Hypothalamus (tissue), 51 donors: Measurements from ENCODE around the gene DIP2C.
A peak's percentile ranks its signal among the peaks of the same experiment; 100 is the strongest.
"Not testable (repeated sequence)": the region's sequence is repeated elsewhere in the genome, so short reads cannot be mapped to it uniquely, and the experiment has no call there.

Experiments used
- DNase-seq, 51 donors: peaks; one replicate each; lab custom pipeline; 2025; lab: John Stamatoyannopoulos, UW

DIP2C gene

DNA sequence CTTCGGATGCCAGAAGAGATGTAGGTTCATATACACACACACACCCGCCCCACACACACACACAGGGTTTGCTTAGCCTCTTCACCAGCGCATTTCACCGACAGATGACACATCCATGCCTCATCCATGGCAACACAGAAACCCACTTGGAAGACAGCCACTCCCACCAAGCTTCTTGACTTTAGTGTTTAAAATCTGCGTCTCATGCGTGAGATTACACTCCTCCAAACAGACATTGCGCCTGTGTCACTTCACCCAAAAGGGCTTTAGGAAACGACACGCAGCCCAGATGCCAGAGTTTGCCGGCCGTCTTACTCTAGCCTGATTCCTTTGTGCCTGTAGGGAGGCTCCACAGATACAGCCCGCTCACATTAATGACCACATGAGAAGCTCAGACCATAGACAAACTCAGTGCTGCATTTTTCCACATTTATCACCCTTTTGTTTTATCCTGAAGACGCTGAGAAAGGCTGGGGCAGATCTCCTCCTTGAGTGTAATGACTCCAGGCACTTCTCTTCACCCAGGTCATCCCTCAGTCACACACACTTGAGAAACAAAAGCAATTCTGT is 73.8 kb downstream of the DIP2C start:
- DNase-seq: peak in 4 of 51 donors; percentile 20 to 76 (median 63)

DNA sequence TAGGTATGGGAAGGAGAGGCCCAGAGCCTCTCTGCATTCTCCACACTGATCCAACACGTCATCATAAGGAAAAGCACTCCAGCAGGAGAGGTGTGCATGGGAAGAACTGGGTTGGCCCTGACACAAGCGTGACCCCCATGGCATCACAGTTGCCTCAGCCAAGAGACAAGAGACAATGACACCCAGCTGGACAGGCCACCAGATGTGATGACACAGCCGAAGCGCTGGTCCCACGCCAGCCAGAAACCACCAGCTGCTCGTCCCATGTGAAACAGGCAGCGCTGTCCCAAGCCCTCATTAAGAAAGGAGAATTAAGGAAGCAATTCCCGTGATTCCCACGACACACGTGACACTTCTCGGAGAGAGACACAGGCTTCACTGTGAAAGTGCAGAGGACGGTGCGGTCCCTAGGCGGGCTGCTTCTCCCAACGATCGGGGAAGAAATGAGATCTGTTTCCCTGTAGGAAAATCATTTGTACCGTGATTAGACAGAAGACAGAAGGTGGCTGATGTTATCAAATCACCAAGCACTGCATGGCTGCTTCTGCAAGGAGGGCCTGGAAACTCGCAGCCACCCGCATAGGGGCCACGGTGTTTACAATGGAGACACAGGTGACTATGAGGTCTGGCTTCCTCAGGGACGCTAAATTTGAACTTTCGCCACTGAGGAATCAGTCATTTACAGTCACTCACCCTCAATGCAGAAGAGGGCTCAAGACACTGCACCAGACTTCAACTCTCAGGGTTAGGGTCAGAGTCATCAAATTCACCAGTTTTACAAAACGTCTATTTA is 74.5 kb downstream of the DIP2C start:
- peak in 43 of 51 donors; percentile 22 to 93 (median 77) for DNase-seq

DNA sequence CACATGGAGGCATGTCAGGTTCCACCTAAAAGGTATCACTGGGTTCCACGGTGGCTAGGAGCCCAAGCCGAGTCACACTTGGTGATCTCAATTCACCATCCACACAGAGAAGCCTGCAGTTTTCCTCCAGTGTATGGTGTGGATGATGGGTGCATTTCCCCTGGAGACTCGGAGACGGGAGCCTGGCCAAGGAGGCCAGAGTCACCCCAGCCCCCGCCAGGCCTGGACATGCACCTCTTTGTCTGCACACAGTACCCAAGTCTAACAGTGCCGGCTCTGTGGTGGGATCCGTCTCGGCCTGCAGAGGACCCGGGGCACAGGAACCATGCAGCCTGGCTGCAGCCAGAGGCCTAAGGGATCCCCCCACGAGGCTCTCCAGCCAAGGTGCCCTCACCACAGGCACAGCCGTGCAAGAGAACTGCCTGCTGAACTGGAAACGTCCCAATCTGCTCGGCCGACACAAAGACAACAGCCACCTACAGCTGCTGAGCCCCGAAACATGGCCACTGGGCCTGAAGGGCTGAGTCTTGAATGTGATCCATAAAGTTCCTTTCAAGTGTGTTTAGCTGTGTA is 75.2 kb downstream of the DIP2C start:
- DNase-seq: peak in 20 of 51 donors; percentile 27 to 84 (median 53)

DNA sequence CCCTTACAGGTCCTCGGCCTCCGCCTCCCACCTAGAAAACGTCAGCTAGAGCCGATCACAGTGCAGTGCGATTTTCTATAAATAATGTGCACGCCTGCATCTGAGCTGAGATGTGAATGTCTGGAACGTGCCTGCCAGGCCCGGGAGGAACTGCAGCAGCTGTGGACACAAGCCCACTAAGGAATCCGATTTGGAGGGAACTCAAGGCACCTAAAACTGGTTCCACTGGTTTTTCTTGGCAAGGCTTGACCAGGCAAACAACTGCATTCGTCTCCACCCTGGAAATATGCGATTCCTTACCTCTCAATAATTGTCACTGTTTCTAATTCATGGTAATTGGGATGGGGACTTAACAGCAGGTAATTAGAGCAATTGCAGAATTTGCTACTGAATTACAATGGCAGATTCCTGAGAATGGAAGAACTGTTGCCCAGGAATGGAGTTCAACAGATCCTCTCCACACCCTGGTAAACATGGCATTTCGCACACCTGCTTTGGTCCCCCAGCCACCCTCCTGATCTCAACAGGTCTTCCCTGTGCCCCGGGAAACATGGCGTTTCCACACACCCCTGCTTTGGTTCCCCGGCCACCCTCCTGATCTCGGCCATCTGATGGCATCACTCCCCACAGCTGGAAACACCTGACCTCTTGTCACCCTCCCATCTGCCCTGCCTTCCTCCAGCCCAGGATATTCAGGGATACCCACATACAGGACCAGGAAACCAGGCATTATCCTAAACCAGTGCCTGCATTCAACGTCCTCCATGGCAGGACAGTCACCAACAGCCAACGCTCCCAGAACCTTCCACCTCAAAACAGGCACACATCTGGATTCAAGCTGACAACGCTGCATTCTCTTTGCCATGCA is 76.0 kb downstream of the DIP2C start:
- DNase-seq: no peak

DNA sequence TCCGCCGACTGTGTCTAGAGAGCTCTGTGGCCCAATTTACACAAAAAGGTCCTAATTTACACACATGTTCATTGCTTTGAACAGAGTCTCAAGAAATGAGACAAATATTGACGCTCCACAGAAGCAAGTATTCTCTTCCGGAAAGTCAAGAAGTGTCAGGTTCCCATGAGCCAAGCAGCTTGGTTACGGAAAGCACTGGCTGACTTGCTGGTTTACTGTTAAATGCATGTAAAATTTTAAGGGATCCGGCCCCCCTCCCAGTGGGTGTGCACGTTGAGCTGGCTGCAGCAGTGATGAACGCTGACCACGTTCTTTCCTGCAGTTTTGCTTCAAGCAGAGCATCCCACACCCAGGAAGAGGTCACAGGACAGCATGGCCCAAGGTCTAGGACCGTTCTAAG is 76.8 kb downstream of the DIP2C start:
- no peak for DNase-seq

DNA sequence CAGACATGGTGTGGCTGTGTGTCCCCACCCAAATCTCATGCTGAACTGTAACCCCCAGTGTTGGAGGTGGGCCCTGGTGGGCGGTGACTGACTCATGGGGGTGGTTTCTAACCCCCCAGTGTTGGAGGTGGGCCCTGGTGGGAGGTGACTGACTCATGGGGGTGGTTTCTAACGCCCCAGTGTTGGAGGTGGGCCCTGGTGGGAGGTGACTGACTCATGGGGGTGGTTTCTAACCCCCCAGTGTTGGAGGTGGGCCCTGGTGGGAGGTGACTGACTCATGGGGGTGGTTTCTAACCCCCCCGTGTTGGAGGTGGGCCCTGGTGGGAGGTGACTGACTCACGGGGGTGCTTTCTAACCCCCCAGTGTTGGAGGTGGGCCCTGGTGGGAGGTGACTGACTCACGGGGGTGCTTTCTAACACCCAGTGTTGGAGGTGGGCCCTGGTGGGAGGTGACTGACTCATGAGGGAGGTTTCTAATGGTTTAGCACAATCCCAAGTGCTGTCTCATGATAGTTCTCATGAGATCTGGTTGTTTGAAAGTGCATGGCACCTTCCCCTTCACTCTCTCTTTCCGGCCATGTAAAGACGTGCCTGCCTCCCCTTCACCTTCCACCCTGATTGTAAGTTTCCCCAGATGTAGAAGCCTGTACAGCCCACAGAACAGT is 78.7 kb downstream of the DIP2C start:
- not testable (repeated sequence) for DNase-seq

DNA sequence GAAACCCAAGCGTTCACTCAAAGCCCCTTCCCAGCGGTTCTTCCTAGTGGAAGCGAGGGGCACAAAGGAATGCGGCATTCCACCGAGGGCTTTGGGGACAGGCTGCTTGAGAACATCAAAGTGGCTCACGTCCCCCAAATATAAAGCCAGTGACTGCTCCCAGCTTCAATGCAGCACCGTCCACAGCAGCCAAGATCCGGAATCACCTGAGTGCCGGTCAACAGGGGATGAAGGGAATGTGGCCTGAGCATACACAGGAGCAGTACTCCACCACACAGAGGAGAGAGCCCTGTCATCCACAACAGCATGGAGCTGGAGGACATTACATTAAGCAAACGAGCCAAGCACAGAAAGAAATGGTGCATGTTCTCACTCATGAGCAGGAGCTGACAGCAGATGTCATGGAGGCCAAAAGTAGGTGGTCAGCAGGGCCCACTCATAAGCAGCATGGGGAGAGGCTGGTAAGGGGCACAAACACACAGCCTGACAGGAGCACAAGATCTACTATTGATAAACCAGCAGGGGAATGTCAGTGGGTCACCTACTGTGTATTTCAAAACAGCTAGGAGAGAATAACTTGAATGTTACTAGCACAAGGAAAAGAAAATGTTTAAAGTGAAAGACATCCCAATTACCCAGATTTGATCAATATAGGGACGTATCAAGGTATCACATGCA is 79.5 kb downstream of the DIP2C start:
- no peak for DNase-seq

DNA sequence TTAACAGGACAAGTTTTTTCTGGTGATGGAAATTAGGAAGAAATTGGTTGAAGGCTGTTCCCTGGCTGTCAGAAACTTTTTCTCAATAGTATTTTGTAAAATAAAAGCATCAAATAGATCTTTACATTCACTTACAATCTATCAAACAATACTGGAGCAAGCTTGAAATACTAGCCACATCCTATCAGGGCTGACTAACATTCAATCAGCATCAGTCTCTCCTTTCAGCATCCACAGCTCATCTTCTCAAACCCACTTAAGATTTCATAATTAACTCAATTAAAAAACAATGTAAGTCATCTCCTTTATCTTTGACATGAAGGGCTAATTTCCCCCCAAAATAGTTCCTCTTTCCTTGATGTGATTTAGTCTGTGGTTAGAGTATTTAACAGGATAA is 80.2 kb downstream of the DIP2C start:
- DNase-seq: no peak

DNA sequence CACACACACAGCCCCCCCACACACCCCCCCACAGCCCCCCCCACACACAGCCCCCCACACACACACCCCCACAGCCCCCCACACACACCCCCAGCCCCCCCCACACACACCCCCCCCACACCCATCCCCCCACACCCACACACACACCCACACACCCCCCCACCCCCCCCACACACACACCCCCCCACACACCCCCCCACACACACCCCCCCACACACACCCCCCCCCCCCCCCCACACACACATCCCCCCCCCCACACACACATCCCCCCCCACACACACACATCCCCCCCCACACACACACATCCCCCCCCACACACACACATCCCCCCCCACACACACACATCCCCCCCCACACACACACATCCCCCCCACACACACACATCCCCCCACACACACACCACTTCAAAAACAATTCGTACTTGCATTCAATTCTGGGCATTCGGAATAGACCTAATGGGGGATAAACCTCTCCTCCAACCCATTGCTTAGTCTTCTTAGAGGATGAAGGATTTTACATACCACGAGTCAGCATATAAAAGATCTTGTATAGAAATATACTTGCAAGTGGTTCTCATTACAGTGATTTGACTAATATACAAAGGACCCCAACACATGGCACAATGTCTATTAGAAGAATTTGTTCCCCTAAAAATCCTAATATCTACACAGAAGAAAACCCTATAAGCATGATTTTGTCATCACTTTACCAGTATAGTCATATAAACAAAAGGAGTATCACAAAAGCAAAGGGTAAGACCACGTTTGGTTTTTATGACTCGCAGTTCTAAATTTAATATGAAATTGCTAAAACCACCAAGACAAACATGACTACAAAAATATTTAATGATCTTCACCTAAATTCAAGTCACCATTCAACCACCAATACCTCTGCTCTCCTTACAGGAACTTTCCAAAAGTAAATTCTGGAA is 80.9 kb downstream of the DIP2C start:
- no peak for DNase-seq

DNA sequence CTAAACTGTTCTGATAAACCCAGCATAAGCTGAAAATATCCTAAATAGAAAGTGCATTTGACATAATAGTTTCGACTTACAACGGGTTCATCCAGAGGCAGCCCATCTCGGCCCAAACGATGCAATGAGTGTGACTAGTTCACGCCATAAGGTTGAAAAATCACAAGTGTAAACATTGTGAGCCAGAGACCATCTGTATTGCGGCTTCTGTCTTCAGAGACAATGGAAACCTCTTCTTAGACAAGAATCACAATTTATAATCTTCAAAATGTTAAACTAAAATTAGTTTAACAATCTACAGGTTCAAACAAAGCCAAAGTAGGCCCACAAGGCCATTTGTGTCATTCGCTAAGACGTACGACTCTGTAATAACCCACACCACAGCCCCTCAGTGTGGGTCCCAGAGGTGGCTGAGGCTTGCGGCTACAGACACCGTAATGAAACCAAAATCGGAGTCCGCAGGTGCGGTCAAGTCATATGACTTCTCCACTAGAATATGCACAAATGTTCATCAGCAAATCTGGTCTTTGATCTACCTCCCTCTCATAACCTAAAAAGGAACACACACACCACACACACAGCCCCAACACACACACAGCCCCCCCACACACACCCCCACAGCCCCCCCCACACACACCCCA is 81.8 kb downstream of the DIP2C start:
- no peak for DNase-seq

DNA sequence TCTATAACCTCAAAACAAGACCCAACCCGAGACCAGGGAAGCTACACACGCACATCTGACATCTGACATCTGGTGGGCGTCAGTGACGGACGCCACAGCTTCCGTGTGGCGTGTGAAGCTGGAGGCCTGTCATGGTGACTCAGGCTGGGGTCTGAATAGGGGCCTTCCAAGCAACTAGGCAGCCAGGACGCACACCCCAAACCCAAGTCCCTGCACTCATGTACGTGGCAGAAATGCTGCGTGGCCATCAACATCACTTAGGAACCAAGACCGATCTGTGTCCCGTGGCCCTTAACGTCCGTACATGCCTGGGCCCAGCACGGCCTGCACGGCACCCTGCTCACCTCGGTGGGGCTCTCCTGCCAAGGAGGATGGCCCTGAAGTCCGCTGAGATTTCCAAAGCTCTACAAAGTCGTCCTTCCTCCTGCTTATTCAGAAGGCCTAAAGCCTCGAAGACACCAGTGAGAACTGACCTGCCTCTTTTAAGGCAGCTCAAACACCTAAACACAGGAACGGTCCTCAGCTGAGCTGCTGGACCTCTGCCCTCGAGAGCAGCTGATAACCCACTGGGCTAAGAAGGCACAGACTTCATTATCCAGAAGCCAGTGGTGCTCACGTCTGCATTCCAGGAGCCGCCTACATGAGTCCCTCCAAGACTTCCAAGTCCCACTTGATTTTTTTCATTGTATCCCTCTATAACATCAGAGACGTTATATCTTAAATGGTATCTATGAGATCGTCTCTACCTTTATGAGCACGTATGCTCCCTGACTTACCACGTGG is 82.5 kb downstream of the DIP2C start:
- DNase-seq: no peak

DNA sequence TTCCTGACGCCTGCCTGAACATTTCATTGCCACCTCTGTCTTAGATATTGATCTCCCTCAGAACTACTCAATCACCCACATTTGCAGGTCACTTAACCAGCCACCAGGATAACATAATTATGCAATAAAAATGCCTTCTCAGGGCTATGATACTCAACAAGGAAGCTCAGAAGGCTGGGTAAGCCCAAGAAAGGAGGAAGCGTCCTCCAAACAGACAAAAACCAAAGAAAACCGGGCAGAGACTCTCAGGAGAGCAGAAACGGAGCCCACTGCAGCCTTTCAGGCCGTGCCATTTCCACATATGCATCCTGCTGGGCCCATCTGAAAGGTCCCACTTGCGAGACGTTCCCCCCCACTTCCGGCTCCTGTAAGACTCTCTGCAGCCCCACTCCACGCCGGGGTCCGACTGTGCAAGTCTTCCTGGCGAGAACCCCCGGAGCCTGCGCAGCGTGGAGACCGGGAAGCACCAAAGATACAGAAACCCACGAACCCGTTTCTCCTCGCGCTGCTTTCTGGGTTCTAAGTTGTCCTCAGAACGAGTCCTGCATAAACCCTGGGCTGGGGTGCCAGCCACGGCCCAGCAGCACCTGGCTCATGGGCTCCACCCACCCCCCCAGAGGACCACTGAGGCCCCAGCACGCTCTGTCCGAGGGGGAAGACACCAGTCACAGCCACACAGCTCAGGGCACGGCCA is 83.7 kb downstream of the DIP2C start:
- no peak for DNase-seq

DNA sequence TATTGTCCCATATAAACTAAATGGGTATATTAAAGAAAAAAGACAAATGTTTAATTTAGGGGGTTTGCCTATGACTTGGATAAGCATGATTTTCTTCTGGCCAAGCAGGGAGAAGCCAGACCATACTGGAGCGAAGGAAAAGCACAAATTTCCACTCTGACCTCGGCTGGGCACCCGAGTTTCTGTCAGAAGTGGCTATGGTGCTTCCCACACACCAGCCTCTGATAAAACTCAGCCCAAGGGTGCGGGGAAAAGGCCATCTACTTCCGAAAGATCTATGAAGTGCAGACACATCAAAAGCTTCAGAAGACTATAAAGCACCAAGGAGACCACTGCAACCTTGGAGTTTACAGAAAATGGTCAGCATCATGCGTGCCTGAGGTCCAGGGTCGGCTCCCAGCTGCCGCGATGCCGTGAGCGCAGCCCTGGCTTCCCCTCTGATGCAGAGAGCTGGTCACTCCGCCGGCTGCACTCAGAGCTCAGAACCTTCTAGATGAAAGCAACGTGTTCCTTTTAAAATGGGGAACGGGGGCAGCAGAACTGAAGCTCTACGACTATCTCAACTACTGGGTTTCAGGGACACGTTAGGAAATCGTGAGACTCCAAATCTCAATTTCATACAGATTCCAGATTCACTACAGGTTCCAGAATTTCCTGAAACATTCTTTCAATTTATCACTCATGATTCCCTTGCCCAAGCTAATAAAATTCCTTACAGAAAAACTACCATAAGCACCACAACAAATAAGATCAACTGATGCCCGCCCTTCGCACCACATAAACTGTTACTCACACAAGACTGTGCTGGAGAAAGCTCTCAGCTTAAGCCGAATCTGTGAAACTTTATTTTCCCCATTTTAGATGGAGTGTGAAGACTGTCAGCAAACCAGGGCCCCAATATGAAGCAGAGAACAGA is 84.5 kb downstream of the DIP2C start:
- DNase-seq: peak in 7 of 51 donors; percentile 22 to 43 (median 34)

DNA sequence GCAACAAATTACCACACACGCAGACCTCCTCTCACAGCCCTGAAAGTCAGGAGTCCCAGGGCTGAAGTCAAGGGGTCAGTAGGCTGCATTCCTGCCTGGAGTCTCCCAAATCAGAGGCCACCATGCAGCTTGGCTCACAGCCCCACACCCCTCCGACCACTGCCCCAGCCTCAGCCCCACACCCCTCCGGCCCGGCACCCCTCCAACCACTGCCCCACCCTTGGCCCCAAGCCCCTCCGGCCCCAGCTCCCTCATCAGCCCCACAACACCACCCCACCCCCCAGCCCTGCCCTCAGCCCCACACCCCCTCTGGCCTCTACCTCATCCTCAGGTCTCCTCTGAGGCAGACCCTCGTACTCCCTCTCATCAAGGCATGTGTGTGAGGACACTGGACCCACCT is 85.7 kb downstream of the DIP2C start:
- DNase-seq: no peak

DNA sequence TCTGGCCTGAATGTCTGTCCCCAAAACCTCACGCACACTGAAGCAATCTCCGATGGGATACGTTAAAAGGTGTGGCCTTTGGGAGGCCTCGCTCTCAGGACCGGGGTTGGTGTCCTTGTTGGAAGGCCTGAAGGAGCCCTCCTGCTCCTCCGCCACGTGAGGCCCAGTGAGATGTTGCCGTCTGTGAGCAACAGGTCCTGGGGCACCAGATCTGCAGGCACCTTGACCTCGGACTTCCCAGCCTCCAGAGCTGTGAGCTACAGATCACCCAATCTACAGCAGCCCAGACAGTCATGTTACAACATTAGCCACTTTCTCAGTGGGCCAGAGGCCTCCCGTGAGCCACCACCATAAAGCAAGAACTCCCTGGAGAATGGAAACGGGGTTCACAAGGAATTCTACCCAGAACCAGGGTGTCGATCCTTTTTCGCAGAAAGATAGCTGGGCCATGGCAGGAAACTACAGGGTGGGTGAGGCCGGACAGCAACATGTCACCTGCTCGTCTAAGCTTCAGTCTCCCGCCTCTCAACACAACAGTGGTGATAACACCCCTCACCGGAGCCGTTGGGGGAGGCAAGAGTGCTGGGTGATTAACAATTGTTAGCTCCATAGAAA is 87.0 kb downstream of the DIP2C start:
- no peak for DNase-seq

DNA sequence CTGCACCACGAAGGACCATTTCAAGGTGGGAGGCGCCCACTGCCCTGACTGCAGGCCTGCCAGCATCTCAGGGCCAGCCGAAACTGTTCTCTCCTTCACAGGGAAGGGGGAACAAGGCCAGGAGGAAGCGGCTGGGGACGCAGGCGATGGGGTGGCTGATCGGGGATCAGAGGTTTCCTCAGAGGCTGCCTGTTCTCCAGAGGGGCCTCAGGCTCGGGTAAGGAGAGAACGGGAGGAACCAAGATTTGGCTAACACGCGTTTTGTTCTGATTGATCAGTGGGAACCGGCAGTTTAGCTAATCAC is 87.9 kb downstream of the DIP2C start:
- no peak for DNase-seq
